ENCODE data around the gene HOXA9.

HOXA9 gene

DNA sequence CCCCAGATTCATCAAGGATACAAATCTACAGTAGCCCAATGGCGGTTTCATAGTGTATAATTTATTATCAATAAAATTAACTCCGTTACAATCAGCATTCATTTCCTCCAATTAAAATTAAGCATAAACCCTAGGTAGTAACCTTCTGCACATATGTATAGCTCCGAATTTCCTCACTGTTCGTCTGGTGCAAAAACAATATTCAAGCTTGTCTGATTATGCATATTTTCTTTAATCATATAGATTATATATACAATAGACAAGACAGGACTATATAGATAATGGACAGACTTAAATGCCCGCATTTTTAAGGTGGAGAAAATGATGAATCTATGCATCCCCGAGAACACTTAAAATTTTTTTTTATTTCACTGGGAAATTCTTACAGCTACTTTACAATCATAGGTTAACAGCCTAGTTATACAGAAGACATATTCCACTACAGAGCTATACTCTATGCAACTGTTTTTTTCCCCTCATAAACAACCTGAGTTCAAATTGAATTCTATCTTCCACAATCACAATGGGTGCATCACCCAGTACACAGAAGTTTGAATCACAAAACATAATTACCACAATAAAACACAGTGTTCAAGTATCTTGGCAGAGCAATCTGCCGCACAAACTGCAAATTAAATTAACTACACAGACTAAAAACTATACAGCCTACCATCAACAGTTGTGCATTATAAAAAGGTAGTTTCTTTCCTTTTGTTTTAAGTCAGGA lies 2.6 kb downstream of the HOXA9 start:
- DNase-seq, result no peak

DNA sequence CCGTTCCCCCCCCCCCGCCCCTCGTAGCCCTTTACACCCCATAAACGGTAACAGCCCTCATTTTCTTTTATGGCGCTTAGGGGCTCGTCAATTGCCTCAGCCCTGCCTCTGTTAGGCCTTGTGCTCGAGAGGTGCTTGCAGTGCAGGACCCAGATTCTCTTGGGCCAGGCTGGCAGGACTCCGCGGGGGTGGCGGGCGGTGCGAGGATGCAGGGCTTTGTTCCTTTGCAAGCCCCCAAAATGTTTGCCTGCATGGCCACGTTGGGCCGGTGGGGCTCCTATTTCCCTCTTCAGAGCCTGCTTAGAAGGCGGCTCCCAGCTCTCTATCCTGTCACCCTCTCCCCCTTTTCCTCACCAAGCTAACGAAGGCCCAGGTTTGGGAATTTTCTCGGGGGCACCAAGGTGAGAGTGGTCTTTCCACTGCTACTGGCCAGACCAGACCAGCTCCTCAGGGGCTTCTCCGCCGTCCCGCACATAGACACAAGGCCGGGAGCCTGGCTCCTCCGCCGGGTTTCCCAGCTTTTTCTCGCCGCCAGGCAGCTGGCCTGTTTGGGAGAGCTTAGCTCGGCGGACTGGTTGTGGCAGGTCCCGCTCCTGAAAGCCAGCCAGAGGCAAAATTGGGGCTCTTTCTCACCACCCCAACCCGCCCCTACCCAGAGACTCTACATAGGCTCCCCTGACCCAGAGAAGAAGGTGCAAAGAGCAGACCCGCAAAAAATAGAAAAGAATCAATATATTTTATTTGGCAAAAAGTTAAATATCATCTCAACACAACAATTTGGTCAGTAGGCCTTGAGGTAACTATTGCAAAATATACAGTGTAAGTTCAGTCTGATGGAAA lies 3.4 kb downstream of the HOXA9 start:
- no peak for DNase-seq

DNA sequence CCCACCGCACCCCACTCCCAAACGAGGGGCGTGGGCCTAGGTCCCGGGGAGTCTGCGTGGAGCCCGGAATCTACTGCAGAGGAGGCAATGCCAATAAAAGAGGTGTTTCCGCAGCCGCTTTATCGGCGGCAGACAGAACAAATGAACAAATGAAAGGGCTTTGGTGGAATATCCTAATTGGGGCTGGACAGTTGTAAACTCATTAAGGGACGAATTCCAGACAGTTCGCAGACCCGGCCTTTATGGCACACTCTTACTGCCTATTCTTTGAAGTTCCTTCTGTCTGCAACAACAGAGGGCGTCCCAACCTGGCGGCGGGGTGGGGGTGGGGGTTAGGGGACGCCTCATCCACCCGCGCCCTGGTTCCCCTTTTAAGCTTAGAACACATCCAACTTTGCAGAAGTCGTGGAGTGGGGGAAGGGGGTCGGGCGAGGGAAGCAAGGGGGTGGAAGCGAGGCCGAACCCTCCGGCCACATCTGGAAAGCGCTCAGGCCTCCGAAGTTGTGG lies 4.1 kb downstream of the HOXA9 start:
- DNase-seq, result peak; percentile 51 to 62

DNA sequence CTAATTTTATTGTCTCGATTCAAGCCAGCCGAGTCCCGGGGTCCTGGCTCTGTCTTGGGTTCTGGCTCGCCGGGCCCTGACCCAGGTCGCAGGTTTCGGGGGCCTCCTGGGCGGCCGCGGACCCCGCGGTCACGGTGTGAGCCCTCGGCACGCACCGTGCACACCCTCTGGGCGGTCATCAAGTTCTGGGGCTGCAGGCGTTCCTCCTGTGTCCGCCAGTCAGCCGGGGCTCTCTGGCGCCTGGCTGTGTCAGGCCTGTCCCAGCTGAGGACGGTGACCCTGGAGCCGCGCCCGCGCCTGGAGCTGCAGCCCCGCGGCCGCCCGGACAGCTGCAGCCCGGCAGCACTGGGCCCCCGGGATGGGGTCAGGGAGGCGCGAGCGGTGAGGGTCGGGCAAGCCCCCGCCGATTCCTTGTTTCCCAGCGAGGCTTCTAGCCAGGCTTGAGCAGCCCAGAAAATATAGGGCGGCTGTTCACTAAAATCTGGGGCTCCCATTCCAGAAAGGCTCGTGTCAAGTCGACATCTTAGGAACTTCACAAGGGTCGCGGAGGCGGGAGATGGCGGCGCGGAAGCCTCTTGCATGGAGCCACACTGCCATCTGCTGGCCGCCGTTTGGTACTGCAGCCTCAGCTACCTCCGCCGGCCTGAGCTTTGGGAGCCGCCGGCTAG lies 4.7 kb downstream of the HOXA9 start:
- DNase-seq, result peak; percentile 71 to 82

DNA sequence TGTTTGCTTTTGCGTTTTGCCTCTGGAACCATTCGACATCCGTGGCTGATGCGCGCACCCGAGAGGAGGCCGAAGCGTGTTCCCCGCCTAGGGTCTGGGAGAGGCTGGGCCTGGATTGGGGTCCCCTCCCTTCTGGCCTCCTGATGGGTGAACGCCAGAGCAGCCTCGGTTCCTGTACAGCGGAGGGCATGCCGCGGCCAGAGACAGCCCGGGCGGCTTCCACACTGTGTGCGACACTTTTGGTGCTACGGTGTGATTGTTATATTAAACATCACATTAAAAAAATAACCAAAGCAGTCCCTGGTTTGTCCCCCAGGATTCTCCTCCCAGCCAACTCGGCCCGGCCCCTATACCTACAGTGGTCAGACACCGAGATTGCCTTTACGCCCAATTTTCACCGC lies 5.2 kb downstream of the HOXA9 start:
- no peak for DNase-seq

DNA sequence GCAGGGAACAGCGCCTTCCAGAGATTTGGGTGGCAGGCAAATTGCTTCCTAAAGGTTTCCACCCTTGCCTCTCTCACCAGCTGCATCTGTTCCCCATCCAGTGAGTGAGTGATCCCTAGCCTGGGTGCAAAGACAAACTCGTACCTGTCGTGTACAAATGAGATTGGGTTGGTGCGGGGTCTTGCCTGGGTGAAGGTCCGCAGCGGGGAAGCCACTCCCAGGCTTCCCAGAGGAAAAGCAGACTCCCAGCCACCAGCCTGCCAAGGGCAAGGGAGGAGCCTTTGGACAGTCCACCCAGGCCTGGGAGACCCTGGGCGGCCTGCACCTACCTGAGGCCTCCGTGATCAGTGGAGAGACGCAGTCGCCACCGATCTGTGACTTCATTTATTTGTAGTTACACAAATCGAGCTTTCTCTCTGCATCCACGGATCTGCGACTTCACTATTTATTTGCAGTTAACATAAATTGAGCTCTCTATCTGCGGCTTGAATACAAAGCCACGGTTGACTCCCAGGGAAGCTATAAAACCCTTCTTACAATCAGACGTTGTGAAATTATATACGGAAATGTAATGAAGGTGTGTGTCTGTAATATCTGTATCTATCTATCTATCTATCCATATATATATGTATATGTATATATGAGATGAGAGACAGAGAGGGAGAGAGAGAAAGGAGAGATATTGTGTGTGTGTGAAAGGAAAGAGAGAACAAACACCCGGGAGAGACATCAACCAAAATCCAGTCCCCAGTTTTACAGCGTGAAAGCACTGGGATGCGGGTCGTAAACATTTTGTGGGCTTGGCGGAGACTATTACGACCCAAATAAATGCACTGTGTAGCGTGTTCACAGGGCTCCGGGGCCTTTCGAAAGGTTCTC lies 5.8 kb downstream of the HOXA9 start:
- DNase-seq, result no peak

DNA sequence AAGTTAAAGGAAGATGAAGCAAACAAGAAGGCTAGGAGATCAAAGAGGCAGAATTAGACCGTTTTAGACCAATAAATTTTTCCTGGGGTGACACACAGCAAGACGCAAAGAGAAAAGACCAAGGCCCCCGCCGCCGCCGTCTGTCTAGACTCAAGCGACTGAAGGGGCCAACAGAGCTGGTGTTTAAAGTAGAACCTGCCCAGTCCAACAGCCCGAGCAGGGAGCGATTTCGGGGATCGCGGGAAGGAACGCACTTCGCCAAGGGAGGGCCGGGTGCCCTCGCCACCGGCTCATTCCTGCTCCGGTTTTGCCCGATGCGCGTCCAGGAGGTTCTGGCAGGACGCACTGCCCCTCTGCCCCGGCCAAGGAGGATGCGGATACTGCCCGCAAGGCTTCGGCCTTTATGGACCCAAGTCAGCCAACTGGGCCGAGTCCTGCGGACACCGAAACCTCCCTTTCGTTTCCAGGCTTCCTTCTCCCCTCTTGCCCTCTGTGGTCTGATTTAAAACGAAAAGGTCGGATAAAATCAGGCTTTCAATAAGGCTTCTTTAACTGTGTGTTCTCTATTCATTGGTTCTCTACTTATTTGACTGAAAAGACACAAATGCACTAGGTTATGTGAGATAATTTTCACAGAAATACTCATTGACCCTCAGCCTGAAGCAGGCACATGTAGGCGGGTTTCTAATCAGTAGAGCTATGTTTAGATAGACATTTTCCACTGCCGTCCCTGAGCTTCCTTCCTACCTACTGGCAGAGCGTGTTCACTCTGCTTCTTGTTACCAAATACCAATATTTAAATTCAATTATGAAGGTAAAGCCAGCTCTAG lies 6.7 kb downstream of the HOXA9 start:
- DNase-seq, result no peak

DNA sequence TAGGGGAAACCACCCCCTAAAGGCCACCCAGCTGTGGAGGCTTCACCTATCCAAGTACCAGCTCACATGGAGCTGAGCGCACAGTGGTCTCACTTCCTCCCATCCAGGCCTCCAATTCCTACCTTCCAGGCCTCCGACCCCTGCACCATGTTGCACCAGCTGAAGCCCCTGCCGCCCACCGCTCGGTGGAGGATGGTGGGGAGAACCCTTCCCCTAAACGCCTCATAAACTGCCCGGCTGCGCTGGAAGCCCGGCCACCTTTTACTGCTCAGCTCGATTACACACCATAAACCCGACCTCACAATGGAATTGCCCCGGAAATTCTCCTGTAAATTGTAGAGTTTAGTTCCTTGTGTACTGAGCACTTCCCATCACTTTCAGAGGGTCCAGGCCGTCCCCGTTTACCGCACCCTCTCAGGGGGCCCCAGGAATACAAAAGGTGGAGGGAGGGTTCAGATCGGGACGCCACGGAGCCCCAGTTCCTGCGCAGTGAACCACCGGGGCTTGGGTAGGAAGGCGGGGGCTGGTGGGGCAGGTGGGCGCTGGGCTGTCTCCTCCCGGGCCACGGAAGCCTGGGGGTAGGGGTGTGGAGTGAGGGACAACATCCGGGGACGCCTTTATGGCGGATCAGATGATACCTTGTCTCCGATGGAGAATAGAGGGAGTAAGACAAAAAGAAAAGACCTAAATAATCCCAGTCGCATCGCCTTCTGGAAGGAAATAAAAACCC lies 7.5 kb downstream of the HOXA9 start:
- DNase-seq, result no peak

DNA sequence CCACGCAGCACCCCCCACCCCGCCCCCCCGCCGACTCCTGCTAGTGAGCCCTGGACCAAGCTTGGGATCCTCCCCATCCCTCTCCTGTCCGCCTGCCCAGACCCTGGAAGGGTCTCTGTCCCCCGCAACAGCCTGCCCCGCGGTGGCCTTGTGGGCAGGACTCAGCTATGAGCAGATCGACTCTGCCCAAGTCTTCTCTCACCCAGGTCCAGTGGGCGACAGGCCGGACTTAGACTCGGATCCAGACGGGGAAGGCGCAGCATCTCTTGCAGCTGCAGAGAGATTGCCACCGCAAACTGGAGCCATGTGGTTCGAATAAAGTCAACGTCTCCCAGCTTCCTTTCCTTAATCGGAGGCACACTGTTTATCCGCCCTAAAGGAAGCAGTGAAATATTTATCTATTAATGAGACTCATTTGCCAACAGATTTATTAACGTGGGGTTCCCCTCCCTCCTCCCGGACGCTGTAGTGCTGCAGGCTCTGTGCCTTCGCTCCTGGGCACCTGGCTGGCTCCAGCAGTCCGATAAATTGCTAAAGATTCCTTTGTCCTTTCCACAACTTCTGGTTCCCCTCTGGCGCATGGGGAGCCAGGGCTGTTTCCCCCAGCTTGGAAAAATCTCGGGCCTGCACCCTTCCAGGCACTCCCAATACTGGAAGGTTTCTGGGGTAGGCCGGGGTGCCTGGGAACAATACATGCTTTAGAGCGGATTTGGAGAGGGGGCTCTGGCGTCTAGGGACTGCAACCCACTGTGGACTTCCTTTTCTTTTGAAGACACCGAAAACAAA lies 8.2 kb downstream of the HOXA9 start:
- no peak for DNase-seq

DNA sequence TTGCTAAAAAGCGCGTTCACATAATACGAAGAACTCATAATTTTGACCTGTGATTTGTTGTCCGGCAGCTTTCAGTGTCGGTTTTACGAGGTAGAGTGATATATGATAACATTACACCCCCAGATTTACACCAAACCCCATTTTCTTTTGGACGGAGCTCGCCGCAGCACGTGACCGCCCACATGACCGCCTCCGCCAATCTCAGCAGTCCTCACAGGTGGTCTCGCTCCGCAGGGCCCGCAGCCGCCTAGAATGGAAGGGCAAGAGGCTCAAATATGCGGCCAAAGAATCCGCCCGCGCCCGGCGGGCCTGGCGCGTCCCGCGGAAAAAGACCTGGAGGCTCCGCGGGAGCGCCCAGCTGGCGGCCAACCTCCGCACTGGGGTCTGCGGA lies 8.8 kb downstream of the HOXA9 start, which contains the start of gene HOXA7:
HOXA7 (minus strand) TSS at position 168 of the 391 bp plus-strand sequence; CDS start at position 38, 130 bp downstream.
- DNase-seq, result no peak

DNA sequence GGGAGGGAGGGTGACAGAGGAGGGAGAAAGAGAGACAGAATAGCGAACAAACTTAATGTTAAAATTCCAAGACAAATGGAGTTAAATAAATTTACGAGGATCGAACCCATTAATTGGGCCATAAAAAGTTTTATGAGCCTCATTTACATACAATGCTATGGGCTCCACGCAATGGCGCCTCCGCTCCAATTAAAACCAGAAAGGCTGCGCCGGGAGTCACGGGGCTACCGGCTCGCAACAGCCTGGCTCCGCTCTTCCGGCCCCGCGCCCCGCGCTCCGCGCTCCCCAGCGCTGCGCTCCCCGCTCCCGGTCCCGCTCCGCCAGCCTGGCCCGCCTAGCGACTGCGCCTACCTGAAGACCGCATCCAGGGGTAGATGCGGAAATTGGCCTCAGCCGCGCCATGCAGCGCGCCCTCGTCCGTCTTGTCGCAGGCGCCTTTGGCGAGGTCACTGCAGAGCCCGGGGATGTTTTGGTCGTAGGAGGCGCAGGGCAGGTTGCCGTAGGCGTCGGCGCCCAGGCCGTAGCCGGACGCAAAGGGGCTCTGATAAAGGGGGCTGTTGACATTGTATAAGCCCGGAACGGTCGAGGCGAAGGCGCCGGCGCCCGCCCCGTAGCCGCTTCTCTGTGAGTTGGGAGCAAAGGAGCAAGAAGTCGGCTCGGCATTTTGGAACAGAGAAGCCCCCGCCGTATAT lies 9.4 kb downstream of the HOXA9 start:
- DNase-seq, result no peak

DNA sequence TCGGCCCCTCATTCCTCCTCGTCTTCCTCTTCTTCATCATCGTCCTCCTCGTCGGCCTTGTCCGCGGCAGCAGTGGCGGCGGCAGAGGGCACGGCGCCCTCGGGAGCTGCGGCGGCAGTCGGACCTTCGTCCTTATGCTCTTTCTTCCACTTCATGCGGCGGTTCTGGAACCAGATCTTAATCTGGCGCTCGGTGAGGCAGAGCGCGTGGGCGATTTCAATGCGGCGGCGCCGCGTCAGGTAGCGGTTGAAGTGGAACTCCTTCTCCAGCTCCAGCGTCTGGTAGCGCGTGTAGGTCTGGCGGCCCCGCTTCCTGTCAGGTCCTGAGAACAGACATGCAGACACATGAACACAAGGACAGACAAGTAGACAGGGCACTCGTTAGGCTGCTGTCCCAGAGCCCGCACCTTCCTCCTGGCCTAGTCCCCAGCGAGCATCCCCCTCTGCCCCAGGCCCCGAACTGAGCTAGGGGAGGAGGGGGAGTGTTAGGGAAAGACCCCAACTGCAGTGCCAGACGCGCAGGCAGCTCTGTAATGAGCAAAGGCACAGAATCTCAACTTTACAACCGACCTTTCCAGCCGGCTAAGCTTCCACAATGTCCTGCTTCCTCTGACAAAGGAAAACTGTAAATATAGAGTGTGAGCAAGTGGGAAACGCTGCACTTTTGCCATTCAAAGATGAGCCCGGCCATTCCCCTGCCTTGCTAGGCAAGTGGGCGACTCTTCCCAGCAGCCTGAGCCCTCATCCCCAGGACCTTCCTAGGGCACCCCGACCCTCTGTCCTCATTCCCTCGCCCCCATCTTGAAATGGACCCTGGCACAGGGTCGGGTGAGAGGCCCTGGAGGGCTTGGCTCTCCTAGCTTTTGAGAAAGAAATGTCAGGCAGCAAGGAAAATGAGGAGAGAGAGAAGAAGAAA lies 10.2 kb downstream of the HOXA9 start:
- DNase-seq, result no peak

DNA sequence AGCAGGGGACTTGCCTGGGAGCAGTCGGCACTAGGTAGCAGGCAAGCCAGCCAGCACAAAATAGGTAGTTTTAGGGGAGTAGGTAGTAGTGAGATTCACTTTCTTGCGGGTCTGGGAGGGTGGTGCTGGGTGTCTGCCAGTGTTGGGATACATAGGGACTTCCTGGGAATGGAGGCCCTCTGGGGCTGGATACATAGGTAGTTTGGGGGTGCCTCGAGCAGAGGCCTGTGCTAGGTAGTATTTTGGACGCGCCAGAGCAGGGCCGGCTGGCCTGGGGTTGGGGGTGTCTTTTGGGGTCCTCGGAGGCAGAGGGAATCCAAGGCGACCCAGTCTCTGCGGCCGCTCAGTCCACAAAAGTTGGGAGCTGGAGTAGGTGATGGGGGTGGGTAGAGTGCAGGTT lies 11.0 kb downstream of the HOXA9 start:
- no peak for DNase-seq

DNA sequence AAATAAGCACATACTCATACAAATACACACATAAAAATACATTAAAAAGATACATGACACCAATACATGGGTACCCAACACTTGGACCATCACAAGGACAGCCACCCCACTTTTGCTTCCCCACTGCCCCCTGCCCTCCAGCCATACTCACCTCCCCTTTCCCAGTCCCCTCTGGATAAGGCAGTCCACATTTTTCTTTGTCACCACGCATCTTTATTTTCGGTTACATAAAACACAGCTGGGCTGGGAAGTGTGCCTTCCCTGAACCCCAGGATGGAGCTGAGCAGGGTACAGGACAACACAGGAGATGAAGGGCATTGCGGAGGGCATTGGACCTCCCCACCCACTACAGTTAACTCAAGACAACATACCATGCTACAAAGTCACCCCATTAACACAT lies 11.8 kb downstream of the HOXA9 start:
- DNase-seq, result no peak

DNA sequence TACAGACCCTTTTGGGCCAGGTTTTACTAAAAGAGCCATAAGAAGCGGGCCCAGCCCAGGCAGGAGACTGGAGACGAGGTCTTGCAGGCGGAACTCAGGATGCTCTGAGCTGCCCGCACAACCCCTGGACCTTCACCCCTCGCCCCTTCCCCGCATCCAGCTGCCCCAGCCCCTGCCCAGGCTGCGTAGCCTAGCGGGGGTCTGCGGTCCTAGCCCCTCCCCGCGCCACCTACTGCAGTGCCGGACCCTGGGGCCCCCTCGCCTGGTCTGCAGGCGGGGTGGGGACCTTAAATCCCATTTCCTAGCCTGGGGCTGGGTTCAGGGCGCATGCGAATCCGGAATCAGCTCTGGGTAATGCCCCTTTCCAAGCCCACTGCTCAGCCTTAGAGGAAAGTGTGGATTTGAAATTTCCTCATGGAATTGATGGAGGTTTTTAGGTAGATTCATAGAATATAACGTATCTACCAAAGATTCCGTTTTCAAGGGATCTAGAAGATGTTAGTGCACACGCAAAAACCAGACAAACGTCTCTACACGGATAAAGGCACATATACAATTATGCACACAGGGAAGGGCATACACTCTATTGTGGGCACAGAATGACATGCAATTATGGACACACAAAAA lies 12.4 kb downstream of the HOXA9 start:
- DNase-seq, result no peak

DNA sequence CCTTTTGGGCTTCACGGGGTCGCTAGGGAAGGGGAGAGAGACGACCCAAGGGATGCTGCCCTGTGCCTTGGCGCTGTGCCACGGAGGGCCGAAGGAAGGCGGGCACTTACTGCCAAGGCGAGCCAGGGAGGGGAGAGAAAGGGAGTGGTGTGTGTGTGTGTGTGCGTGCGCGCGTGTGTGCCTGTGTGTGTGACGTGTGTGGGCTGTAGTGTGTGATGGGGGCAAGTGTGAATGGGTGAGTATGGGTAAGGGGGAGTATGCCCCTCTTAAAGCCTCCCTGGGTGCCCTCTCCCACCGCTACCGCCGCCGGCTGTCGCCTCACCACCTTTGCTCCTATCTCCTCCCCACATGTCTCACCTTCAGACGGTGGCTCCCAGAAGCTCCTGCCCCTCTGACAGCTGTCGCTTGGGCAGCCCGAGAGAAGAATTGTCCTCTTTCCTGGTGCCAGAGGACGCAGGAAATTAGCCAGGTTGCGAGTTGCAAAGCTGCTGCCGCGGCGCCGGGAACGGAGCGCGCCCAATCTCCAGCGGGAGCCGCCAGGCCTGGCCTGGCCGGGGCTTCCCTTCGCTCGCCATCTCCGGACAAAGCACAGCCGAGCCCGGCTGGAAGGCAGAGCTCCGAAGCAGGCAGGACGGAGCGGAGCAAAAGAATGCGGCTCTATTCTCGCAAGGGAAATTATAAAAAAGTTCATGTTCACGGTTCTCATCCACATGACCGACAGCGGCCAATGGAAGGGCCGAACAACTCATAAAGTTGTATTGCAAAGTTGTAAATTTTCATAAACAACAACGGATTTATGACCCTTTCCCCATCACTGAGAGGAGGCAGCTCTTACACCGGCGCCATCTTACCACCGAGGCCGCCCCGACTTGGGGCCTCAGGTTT lies 13.2 kb downstream of the HOXA9 start, which contains the start of gene HOXA3:
HOXA3 (minus strand) TSS at position 653 of the 885 bp plus-strand sequence. CDS start 41,943 bp downstream, outside the sequence.
- no peak for DNase-seq

Data from AML-193 (cell line).